GM21515 (cell line): ENCODE results near the gene VWA8.
"Not testable (repeated sequence)": the region's sequence is repeated elsewhere in the genome, so short reads cannot be mapped to it uniquely, and the experiment has no call there.

ENCODE experiments used
- ATAC-seq: cut with Tn5 transposase; IDR thresholded peaks from one replicate; pipeline ENCODE4 v1.9.1; 2021; ENCODE audit not compliant: unreplicated experiment

Gene VWA8

GRCh38 chr13:41928323-41928722, 32.6 kb downstream of the VWA8 start:
- ATAC-seq: no peak

DNA sequence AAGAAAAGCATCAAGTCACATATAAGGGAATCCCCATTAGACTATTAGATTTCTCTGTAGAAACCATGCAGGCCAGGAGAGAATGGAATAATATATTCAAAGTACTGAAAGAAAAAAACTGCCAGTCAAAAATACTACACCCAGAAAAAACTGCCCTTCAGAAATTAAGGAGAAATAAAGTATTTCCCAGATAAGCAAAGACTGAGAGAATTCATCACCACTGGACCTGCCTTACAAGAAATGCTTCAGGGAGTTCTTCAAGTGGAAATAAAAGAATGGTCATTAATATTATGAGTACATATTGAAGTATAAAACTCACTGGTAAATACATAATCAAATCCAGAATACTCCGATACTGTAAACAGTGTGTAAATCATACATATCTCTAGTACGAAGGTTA, 35.9 kb downstream of the VWA8 start:
- no peak for ATAC-seq

DNA sequence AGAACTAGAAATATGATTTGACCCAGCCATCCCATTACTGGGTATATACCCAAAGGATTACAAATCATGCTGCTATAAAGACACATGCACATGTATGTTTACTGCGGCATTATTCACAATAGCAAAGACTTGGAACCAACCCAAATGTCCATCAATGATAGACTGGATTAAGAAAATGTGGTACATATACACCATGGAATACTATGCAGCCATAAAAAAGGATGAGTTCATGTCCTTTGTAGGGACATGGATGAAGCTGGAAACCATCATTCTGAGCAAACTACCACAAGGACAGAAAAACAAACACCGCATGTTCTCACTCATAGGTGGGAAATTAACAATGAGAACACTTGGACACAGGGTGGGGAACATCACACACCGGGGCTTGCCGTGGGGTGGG, 38.0 kb downstream of the VWA8 start:
- ATAC-seq: not testable (repeated sequence)

DNA sequence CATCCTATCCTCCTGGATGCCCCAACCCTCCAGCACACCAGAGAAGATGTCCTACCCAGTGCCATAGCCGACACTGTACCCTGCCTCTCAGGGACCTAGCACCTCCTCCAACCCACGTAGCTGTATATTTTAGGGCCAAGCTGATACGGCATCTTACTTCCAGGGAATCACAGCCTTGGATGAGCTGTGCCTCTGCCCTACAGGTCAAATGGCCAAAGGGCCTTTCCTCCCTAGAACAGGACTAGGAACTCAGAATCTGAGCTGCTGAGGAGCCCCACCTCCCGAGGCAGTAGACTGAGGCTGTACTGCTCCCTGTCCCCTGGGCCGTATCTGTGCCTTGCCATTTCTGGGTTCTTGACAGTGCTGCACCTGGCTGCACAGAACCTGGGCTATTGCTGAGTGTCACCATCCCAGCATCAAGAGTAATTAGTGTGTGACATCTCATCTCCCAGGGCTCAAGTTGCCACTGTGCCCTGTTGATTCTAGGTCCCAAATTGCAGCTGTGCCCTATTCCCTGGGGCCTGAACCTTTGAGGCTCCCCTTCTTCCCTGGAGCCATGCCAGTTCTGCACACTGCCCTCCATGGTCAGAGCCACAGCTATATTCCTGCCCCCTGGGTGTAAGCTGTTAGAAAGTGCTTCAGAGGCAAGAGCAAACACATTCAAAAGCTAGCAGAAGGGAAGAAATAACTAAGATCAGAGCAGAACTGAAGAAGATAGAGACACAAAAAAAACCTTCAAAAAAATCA, 41.0 kb downstream of the VWA8 start:
- no peak for ATAC-seq

DNA sequence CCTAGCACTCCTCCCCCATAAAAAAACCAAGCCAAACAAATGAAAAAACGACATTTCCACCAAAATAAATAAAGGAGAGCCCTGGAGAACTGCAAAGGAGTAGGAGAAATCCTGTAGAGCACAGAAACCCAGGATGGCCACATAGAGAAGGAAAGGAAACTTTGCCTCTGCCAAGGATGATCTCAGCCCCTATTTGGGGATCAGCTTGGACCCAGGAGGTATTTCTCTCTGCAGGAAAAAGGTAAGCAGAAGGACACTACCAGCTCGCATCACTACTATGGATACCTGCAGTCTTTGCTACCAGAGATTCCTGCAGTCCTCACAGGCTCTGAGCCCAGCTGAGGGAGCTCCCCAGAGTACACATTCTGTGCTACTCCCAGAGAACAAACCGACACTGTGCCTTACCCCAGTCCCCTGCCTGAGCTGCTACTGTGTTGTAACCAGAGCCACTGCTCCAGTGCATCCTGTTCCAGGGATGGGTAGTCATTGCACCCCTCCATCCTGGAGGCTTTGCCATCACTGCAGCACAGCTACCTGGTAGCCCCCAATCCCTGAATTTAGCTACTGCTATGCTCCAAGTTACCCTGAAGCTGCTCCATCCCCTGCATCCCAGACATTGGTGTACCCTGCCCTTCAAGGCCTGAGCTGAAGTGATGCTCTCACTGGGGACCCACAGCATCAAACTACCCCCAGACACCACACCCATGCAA, 41.7 kb downstream of the VWA8 start:
- ATAC-seq: no peak

DNA sequence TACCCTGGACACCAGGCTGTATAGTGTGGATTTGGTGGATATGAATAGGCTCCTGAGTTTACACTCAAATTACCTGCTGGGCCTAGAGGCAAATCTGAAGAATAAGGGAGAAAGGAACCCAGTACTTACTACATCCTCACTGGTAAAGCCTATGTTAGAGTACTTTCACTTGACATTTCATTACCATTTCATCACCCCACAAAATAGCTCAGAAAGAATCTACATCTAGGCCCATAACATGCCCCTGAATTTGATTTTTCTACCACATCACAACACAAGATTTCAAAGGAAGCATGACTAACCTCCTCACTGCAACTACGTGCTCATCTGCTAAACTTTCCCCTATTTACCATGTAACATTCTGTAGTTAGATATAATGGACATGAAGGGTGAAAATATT, 43.3 kb downstream of the VWA8 start:
- no peak for ATAC-seq

- ATAC-seq: peak; percentile 93
These were observed 44.5 kb downstream of the VWA8 start for GRCh38 chr13:41916173-41916954.

DNA sequence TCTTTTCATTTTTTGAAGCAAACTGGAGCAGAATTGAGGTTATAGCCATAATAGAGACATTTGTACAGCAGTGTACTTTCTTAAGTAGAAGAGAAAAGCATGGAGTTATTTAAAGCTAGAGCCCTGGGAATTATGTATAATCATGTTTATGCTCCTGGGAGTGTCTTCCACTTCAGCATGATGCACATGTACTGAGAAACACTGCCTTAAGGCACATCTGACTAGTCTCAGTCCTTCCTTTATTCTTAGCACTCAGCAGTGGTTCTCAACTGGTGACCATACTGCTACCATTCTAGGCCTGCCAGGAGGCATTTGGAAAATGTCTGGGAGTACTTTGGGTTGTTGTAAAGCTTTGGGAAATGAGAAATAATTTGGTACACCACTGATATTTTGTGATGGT, 45.8 kb downstream of the VWA8 start:
- no peak for ATAC-seq

- ATAC-seq: no peak
These were observed 46.4 kb downstream of the VWA8 start for GRCh38 chr13:41914552-41914951.

- ATAC-seq: no peak
These were observed 51.4 kb downstream of the VWA8 start for GRCh38 chr13:41909506-41909905.

- peak; percentile 90 for ATAC-seq
These were observed 55.2 kb downstream of the VWA8 start for GRCh38 chr13:41905600-41906254.

DNA sequence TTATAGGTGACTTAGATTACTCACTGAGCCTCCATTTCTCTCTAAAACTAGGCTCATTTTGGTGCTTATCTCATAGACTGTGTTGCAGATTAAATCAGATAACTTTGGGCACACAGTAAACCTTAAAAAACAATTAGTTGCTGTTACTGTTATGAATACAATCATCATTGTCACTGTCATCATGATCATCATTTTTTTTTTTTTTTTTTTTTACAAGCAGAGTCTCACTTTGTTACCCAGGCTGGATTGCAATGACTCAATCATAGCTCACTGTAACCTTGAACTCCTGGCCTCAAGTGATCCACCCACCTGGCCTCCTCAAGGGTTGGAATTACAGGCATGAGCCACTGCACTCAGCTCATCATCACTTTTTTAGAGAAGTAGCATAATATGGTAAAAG, 60.0 kb downstream of the VWA8 start:
- ATAC-seq: no peak

DNA sequence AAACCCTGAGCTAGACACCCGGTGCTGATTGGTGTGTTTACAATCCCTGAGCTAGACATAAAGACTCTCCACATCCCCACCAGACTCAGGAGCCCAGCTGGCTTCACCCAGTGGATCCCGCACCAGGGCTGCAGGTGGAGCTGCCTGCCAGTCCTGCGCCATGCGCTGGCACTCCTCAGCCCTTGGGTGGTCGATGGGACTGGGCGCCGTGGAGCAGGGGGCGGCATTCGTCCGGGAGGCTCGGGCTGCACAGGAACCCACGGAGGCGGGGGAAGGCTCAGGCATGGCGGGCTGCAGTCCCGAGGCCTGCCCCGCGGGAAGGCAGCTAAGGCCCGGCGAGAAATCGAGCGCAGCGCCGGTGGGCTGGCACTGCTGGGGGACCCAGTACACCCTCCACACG, 62.5 kb downstream of the VWA8 start:
- ATAC-seq: not testable (repeated sequence)

- no peak for ATAC-seq
These were observed 63.8 kb downstream of the VWA8 start for GRCh38 chr13:41897126-41897525.

GRCh38 chr13:41895478-41895877, 65.4 kb downstream of the VWA8 start:
- ATAC-seq: no peak

GRCh38 chr13:41891119-41891518, 69.8 kb downstream of the VWA8 start:
- no peak for ATAC-seq

GRCh38 chr13:41883147-41883546, 77.8 kb downstream of the VWA8 start:
- no peak for ATAC-seq

DNA sequence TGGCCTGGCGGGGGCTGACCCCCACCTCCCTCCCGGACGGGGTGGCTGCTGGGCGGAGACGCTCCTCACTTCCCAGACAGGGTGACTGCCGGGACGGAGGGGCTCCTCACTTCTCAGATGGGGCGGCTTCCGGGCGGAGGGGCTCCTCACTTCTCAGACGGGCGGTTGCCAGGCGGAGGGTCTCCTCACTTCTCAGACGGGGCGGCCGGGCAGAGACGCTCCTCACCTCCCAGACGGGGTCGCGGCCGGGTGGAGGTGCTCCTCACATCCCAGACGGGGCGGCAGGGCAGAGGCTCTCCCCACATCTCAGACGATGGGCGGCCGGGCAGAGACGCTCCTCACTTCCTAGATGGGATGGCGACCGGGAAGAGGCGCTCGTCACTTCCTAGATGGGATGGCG, 79.0 kb downstream of the VWA8 start:
- ATAC-seq: not testable (repeated sequence)

GRCh38 chr13:41880966-41881365, 79.9 kb downstream of the VWA8 start:
- no peak for ATAC-seq

DNA sequence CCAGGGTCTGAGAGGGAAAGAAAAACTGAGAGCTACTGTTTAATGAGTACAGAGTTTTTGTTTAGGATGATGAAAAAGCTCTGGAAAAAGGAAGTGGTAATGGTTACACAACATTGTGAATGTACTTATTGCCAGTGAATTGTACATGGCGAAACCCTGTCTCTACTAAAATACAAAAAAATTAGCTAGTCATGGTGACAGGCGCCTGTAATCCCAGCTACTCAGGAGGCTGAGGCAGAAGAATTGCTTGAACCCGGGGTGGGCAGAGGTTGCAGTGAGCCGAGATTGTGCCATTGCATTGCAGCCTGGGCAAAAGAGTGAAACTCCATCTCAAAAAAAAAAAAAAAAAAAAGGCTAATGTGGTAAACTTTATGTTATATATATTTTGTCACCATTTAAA, 96.3 kb downstream of the VWA8 start:
- ATAC-seq: no peak

GRCh38 chr13:41862659-41863058, 98.2 kb downstream of the VWA8 start:
- ATAC-seq: not testable (repeated sequence)
